ENCODE data around the gene TFB1M.
"Not testable (repeated sequence)": the region's sequence is repeated elsewhere in the genome, so short reads cannot be mapped to it uniquely, and the experiment has no call there.

Gene TFB1M

GRCh38 chr6:155314092-155314772 lies at the start of gene TFB1M:
Gene TFB1M, minus strand, starts transcription at chr6:155314484. Its CDS starts 56 bp downstream, at chr6:155314428.
- H3K36me3 ChIP-seq (ENCODE audit: control insufficient read depth in 5 of 5, insufficient read depth in 5 of 5, low read length in 5 of 5), result peaks cover 2 to 11% (median 2%) of the 10 kb centered on the region in 5 donors
- H3K9ac ChIP-seq (ENCODE audit: low read length in 5 of 5), result peak within 1 kb of the TSS; percentile 73 to 93 (median 89)
- H3K27ac ChIP-seq (ENCODE audit: low read depth, low read length), result peak within 1 kb of the TSS; percentile 93
- peak within 1 kb of the TSS; percentile 86 to 100 (median 98) for H3K4me3 ChIP-seq (ENCODE audit: low read depth in 1 of 5, low read length in 5 of 5)
- no peaks in the 10 kb centered on the region for H3K27me3 ChIP-seq (ENCODE audit: control insufficient read depth in 5 of 5, insufficient read depth in 4 of 5, low read length in 5 of 5)
- H3K4me1 ChIP-seq (ENCODE audit: control insufficient read depth in 5 of 5, insufficient read depth in 5 of 5, low read length in 5 of 5), result peaks cover 6 to 23% (median 18%) of the 10 kb centered on the region in 5 donors
- H3K9me3 ChIP-seq (ENCODE audit: control insufficient read depth in 5 of 5, low read length in 5 of 5), result no peaks in the 10 kb centered on the region

DNA sequence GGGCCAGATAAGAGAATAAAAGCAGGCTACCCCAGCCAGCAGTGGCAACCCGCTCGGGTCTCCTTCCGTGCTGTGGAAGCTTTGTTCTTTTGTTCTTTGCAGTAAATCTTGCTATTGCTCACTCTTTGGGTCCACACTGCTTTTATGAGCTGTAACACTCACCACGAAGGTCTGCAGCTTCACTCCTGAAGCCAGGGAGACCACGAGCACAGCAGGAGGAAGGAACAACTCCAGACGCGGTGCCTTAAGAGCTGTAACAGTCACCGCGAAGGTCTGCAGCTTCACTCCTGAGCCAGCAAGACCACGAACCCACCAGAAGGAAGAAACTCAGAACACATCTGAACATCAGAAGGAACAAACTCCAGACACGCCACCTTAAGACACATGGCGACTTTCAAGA lies 49.7 kb upstream of the TFB1M start:
- not testable (repeated sequence) for H3K9ac ChIP-seq (ENCODE audit: low read length in 5 of 5); H3K9me3 ChIP-seq (ENCODE audit: control insufficient read depth in 5 of 5, low read length in 5 of 5); H3K27ac ChIP-seq (ENCODE audit: low read depth, low read length); H3K4me1 ChIP-seq (ENCODE audit: control insufficient read depth in 5 of 5, insufficient read depth in 5 of 5, low read length in 5 of 5); H3K4me3 ChIP-seq (ENCODE audit: low read depth in 1 of 5, low read length in 5 of 5); H3K36me3 ChIP-seq (ENCODE audit: control insufficient read depth in 5 of 5, insufficient read depth in 5 of 5, low read length in 5 of 5); H3K27me3 ChIP-seq (ENCODE audit: control insufficient read depth in 5 of 5, insufficient read depth in 4 of 5, low read length in 5 of 5)

- not testable (repeated sequence) for H3K4me3 ChIP-seq (ENCODE audit: low read depth in 1 of 5, low read length in 5 of 5); H3K36me3 ChIP-seq (ENCODE audit: control insufficient read depth in 5 of 5, insufficient read depth in 5 of 5, low read length in 5 of 5); H3K9me3 ChIP-seq (ENCODE audit: control insufficient read depth in 5 of 5, low read length in 5 of 5); H3K27me3 ChIP-seq (ENCODE audit: control insufficient read depth in 5 of 5, insufficient read depth in 4 of 5, low read length in 5 of 5); H3K9ac ChIP-seq (ENCODE audit: low read length in 5 of 5); H3K27ac ChIP-seq (ENCODE audit: low read depth, low read length); H3K4me1 ChIP-seq (ENCODE audit: control insufficient read depth in 5 of 5, insufficient read depth in 5 of 5, low read length in 5 of 5)
Measured at GRCh38 chr6:155362968-155363632, 48.8 kb upstream of the TFB1M start.

DNA sequence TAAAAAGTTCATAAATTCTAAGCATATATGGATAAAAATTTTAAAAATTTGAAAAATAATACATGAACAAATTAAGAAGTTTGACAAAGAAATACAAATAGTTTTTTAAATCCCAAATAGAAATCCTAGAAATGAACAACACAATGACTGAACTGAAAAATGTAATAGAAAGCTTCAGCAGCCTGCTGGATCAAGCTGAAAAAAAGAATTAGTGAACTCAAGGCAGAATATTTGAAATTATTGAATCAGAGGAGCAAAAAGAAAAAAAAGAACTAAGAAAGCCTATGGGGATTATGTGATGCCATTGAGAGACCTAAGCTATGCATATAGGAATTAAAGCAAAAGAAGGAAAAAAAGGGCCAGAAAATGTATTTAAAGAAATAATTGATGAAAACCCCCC lies 39.9 kb upstream of the TFB1M start:
- Histone ChIP-seq H3K27ac (ENCODE audit: low read depth, low read length) (no peak overlapping the region), H3K9me3 (ENCODE audit: control insufficient read depth in 5 of 5, low read length in 5 of 5) (peaks cover 4 to 22% (median 20%) of the 10 kb centered on the region in 5 donors)

GRCh38 chr6:155352811-155353210 lies 38.5 kb upstream of the TFB1M start:
- H3K27ac ChIP-seq (ENCODE audit: low read depth, low read length), result no peak overlapping the region
- peaks cover 0 to 5% (median 0%) of the 10 kb centered on the region in 5 donors for H3K27me3 ChIP-seq (ENCODE audit: control insufficient read depth in 5 of 5, insufficient read depth in 4 of 5, low read length in 5 of 5)
- peaks cover 4 to 29% (median 22%) of the 10 kb centered on the region in 5 donors for H3K9me3 ChIP-seq (ENCODE audit: control insufficient read depth in 5 of 5, low read length in 5 of 5)
- H3K9ac ChIP-seq (ENCODE audit: low read length in 5 of 5), result no peak overlapping the region
- H3K36me3 ChIP-seq (ENCODE audit: control insufficient read depth in 5 of 5, insufficient read depth in 5 of 5, low read length in 5 of 5), result no peaks in the 10 kb centered on the region
- H3K4me3 ChIP-seq (ENCODE audit: low read depth in 1 of 5, low read length in 5 of 5), result no peak overlapping the region
- H3K4me1 ChIP-seq (ENCODE audit: control insufficient read depth in 5 of 5, insufficient read depth in 5 of 5, low read length in 5 of 5), result no peaks in the 10 kb centered on the region

More for the DNA sequence above, 39.9 kb upstream of the TFB1M start:
- no peak overlapping the region for H3K4me3 ChIP-seq (ENCODE audit: low read depth in 1 of 5, low read length in 5 of 5)
- no peaks in the 10 kb centered on the region for H3K36me3 ChIP-seq (ENCODE audit: control insufficient read depth in 5 of 5, insufficient read depth in 5 of 5, low read length in 5 of 5)
- H3K9ac ChIP-seq (ENCODE audit: low read length in 5 of 5), result no peak overlapping the region
- H3K27me3 ChIP-seq (ENCODE audit: control insufficient read depth in 5 of 5, insufficient read depth in 4 of 5, low read length in 5 of 5), result peaks cover 0 to 2% (median 0%) of the 10 kb centered on the region in 5 donors
- H3K4me1 ChIP-seq (ENCODE audit: control insufficient read depth in 5 of 5, insufficient read depth in 5 of 5, low read length in 5 of 5), result no peaks in the 10 kb centered on the region

GRCh38 chr6:155352130-155352420 lies 37.8 kb upstream of the TFB1M start:
- Histone ChIP-seq H3K36me3 (ENCODE audit: control insufficient read depth in 5 of 5, insufficient read depth in 5 of 5, low read length in 5 of 5) (no peaks in the 10 kb centered on the region), H3K9ac (ENCODE audit: low read length in 5 of 5) (no peak overlapping the region), H3K27ac (ENCODE audit: low read depth, low read length) (no peak overlapping the region)

GRCh38 chr6:155351273-155352129 lies 37.2 kb upstream of the TFB1M start:
- Histone ChIP-seq H3K9ac (ENCODE audit: low read length in 5 of 5) (no peak overlapping the region), H3K4me1 (ENCODE audit: control insufficient read depth in 5 of 5, insufficient read depth in 5 of 5, low read length in 5 of 5) (no peaks in the 10 kb centered on the region), H3K4me3 (ENCODE audit: low read depth in 1 of 5, low read length in 5 of 5) (no peak overlapping the region), H3K27me3 (ENCODE audit: control insufficient read depth in 5 of 5, insufficient read depth in 4 of 5, low read length in 5 of 5) (peaks cover 0 to 5% (median 0%) of the 10 kb centered on the region in 5 donors), H3K27ac (ENCODE audit: low read depth, low read length) (no peak overlapping the region), H3K36me3 (ENCODE audit: control insufficient read depth in 5 of 5, insufficient read depth in 5 of 5, low read length in 5 of 5) (no peaks in the 10 kb centered on the region), H3K9me3 (ENCODE audit: control insufficient read depth in 5 of 5, low read length in 5 of 5) (peaks cover 7 to 33% (median 30%) of the 10 kb centered on the region in 5 donors)

More at GRCh38 chr6:155352130-155352420, 37.8 kb upstream of the TFB1M start:
- Histone ChIP-seq H3K4me3 (ENCODE audit: low read depth in 1 of 5, low read length in 5 of 5) (no peak overlapping the region), H3K4me1 (ENCODE audit: control insufficient read depth in 5 of 5, insufficient read depth in 5 of 5, low read length in 5 of 5) (no peaks in the 10 kb centered on the region), H3K27me3 (ENCODE audit: control insufficient read depth in 5 of 5, insufficient read depth in 4 of 5, low read length in 5 of 5) (peaks cover 0 to 5% (median 0%) of the 10 kb centered on the region in 5 donors), H3K9me3 (ENCODE audit: control insufficient read depth in 5 of 5, low read length in 5 of 5) (peaks cover 4 to 29% (median 24%) of the 10 kb centered on the region in 5 donors)

DNA sequence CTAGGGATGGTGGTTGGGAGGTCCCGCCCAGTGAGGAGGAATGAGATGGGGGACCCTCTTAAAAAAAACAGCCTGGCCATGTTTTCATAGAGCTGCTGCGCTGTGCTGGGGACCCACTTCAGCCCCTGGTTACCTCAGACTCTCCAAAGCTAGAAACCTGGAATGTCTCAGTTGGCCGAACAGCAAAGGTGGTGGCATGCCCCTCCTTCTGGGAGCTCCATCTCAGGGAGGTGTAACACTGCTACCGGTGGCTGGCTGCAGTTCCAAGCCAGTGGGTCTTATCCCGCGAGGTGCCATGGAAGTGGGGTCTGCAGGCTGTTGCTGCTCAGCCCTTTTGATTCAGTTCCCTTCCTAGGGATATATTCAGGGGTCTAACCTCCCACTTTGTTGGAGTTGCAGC lies 35.7 kb upstream of the TFB1M start:
- Histone ChIP-seq H3K9ac (ENCODE audit: low read length in 5 of 5) (no peak overlapping the region), H3K27me3 (ENCODE audit: control insufficient read depth in 5 of 5, insufficient read depth in 4 of 5, low read length in 5 of 5) (peaks cover 0 to 5% (median 0%) of the 10 kb centered on the region in 5 donors), H3K4me3 (ENCODE audit: low read depth in 1 of 5, low read length in 5 of 5) (no peak overlapping the region), H3K27ac (ENCODE audit: low read depth, low read length) (no peak overlapping the region), H3K9me3 (ENCODE audit: control insufficient read depth in 5 of 5, low read length in 5 of 5) (peaks cover 7 to 39% (median 33%) of the 10 kb centered on the region in 5 donors), H3K36me3 (ENCODE audit: control insufficient read depth in 5 of 5, insufficient read depth in 5 of 5, low read length in 5 of 5) (no peaks in the 10 kb centered on the region), H3K4me1 (ENCODE audit: control insufficient read depth in 5 of 5, insufficient read depth in 5 of 5, low read length in 5 of 5) (no peaks in the 10 kb centered on the region)

- Histone ChIP-seq H3K9ac (ENCODE audit: low read length in 5 of 5) (no peak overlapping the region), H3K27ac (ENCODE audit: low read depth, low read length) (no peak overlapping the region), H3K9me3 (ENCODE audit: control insufficient read depth in 5 of 5, low read length in 5 of 5) (peaks cover 3 to 32% (median 25%) of the 10 kb centered on the region in 5 donors), H3K4me3 (ENCODE audit: low read depth in 1 of 5, low read length in 5 of 5) (no peak overlapping the region), H3K27me3 (ENCODE audit: control insufficient read depth in 5 of 5, insufficient read depth in 4 of 5, low read length in 5 of 5) (peaks cover 0 to 5% (median 0%) of the 10 kb centered on the region in 5 donors), H3K36me3 (ENCODE audit: control insufficient read depth in 5 of 5, insufficient read depth in 5 of 5, low read length in 5 of 5) (no peaks in the 10 kb centered on the region), H3K4me1 (ENCODE audit: control insufficient read depth in 5 of 5, insufficient read depth in 5 of 5, low read length in 5 of 5) (no peaks in the 10 kb centered on the region)
Measured at GRCh38 chr6:155349129-155349528, 34.8 kb upstream of the TFB1M start.

DNA sequence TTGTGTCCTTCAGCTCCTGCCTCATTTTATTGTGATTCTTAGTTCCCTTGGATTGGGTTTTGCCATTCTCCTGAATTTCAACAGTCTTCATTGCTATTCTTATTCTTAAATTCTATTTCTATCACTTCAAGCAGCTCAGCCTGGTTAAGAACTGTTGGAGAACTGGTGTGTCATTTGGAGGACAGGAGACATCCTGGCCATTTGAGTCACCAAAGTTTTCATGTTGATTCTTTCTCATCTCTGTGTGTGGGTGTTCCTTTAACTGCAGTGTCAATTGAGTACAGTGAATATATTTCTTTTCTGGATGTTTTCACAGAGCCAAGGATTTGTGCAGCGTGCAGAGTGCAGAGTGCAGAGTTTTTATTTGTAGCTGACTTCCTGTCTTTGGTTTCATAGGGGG lies 33.5 kb upstream of the TFB1M start:
- H3K9ac ChIP-seq (ENCODE audit: low read length in 5 of 5), result no peak overlapping the region
- H3K9me3 ChIP-seq (ENCODE audit: control insufficient read depth in 5 of 5, low read length in 5 of 5), result peaks cover 3 to 25% (median 14%) of the 10 kb centered on the region in 5 donors
- H3K4me1 ChIP-seq (ENCODE audit: control insufficient read depth in 5 of 5, insufficient read depth in 5 of 5, low read length in 5 of 5), result no peaks in the 10 kb centered on the region

More for the DNA sequence above, 33.5 kb upstream of the TFB1M start:
- no peak overlapping the region for H3K4me3 ChIP-seq (ENCODE audit: low read depth in 1 of 5, low read length in 5 of 5)
- no peak overlapping the region for H3K27ac ChIP-seq (ENCODE audit: low read depth, low read length)
- peaks cover 0 to 5% (median 0%) of the 10 kb centered on the region in 5 donors for H3K27me3 ChIP-seq (ENCODE audit: control insufficient read depth in 5 of 5, insufficient read depth in 4 of 5, low read length in 5 of 5)
- no peaks in the 10 kb centered on the region for H3K36me3 ChIP-seq (ENCODE audit: control insufficient read depth in 5 of 5, insufficient read depth in 5 of 5, low read length in 5 of 5)
